BE2C (cell line): ENCODE data around the gene MYL5.

ENCODE experiments used
- DNase-seq: peaks from one replicate; pipeline ENCODE4 v3.0.0-alpha.2; 2020
- H3K27me3 ChIP-seq: fragments of 250-450 bp; sonication (Bioruptor Pico); 2 replicates; pipeline ENCODE4 v1.5.1; 2020; ENCODE audit warnings: mild to moderate bottlenecking
- H3K36me3 ChIP-seq: fragments of 250-450 bp; sonication (Bioruptor Pico); 2 replicates; pipeline ENCODE4 v1.5.1; 2020; ENCODE audit warnings: mild to moderate bottlenecking
- H3K4me1 ChIP-seq: fragments of 250-450 bp; sonication (Bioruptor Pico); 2 replicates; pipeline ENCODE4 v1.5.1; 2020
- H3K4me3 ChIP-seq: 2 replicates; pipeline ENCODE4 v1.5.1; 2011; ENCODE audit warnings: low read depth, low read length
- H3K9me3 ChIP-seq: fragments of 250-450 bp; sonication (Bioruptor Pico); 2 replicates; pipeline ENCODE4 v1.5.1; 2020
- TF ChIP-seq, protein P1 (sequence below): IDR thresholded peaks from 2 replicates; pipeline ENCODE4 v1.5.1; 2012; ENCODE audit warnings: mild to moderate bottlenecking, low read depth, low read length

Gene MYL5

DNA sequence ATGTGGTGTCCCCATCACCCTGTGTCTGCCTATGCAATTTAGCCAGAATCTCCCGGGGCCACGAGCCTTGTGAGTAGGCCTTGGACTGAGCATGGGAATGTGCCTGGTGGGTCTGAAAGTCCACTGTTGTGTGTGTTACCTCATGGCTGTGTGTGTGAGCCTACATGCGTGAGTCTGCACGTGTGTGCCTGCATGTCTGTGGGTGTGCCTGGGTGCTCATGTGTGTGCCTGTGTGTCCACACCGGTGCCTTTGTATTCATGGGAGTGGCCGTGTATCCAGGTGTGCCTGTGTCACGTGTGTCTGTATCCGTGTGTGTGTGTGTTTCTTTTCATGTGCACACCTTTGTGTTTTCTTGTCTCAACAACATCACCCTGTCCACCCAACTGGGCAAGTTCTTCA, 14.5 kb upstream of the MYL5 start:
- Histone ChIP-seq H3K27me3 (no peaks in the 10 kb centered on the region), H3K4me1 (no peaks in the 10 kb centered on the region), H3K9me3 (no peaks in the 10 kb centered on the region; the same call in 1 of the 2 replicates), H3K36me3 (no peaks in the 10 kb centered on the region), H3K4me3 (no peak overlapping the region)
- TF ChIP-seq, protein P1, sequence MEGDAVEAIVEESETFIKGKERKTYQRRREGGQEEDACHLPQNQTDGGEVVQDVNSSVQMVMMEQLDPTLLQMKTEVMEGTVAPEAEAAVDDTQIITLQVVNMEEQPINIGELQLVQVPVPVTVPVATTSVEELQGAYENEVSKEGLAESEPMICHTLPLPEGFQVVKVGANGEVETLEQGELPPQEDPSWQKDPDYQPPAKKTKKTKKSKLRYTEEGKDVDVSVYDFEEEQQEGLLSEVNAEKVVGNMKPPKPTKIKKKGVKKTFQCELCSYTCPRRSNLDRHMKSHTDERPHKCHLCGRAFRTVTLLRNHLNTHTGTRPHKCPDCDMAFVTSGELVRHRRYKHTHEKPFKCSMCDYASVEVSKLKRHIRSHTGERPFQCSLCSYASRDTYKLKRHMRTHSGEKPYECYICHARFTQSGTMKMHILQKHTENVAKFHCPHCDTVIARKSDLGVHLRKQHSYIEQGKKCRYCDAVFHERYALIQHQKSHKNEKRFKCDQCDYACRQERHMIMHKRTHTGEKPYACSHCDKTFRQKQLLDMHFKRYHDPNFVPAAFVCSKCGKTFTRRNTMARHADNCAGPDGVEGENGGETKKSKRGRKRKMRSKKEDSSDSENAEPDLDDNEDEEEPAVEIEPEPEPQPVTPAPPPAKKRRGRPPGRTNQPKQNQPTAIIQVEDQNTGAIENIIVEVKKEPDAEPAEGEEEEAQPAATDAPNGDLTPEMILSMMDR: no peak
- no peak for DNase-seq

DNA sequence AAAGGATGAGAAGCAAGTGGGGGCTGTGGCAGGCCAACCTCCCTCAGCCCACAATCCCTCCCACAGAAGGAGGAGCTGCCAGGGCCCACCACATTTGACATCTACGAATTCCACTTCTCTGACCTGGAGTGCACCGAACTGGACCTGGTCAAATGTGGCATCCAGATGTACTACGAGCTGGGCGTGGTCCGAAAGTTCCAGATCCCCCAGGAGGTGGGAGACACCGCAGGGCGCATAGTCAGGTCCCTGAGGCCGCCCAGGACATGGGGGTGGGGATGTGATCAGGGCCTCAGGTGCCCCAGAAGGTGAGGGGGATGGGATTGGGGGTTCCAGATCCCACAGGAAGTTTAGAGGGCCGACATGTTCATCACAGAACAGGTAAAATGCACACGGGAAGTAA, 13.9 kb upstream of the MYL5 start:
- Histone ChIP-seq H3K36me3 (no peaks in the 10 kb centered on the region), H3K9me3 (no peaks in the 10 kb centered on the region; the same call in 1 of the 2 replicates), H3K4me3 (no peak overlapping the region), H3K27me3 (no peaks in the 10 kb centered on the region), H3K4me1 (no peaks in the 10 kb centered on the region)
- DNase-seq: no peak
- TF ChIP-seq, protein P1: no peak

DNA sequence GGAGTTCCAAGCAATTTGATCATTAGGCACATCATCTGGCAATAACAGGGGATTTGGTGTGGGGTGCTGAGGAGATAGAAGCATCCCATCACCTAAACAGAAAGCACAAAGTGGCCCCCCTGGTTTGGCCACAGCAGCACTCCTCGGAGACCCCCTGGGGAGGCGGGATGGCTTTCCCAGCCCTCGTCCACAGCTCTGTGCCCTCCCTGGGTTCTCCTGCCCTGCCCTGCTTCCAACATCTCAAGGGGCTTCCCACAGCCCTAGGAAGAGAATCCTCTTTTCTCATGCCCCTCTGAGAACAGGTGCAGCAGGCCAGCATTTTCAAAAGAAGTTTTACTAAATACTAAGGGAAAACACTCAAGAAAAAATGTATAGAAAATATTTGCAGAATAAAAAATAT, 13.1 kb upstream of the MYL5 start:
- H3K4me3 ChIP-seq: no peak overlapping the region
- H3K27me3 ChIP-seq: no peaks in the 10 kb centered on the region
- H3K9me3 ChIP-seq: no peaks in the 10 kb centered on the region; the same call in 1 of the 2 replicates
- TF ChIP-seq, protein P1: no peak
- DNase-seq: no peak
- no peaks in the 10 kb centered on the region for H3K4me1 ChIP-seq
- no peaks in the 10 kb centered on the region for H3K36me3 ChIP-seq

DNA sequence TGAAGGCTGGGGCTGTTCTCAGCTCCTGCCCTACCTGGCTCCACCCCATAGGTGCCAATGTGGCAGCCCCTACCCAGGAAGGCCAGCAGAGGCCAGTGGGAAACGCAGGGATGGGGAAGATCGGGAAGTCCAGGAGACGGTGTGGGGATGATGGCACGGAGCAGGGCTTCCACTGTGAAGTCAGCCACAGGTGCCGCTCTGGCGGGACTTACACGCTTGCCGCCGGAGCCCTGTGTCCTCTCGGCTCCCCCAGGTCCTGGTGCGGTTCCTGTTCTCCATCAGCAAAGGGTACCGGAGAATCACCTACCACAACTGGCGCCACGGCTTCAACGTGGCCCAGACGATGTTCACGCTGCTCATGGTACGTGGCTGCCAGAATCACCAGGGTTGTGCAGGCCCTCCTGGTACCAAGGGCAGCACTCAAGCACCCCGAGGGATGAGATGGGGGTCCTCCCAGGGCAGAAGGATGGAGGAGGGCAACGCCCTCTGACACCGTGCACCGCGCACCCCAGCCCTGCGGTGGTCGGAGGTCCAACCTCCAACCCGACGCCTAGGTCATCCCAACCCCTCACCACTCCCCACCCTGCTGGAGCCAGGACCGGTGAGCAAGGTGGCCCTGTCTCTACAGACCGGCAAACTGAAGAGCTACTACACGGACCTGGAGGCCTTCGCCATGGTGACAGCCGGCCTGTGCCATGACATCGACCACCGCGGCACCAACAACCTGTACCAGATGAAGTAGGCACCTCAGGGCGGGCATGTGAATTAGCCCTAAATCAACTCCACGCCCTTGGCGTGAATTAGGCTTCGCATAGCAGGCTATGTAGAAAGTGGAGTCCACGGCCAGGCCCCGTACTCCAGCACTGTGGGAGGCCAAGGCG, 12.2 kb upstream of the MYL5 start:
- Histone ChIP-seq H3K9me3 (no peaks in the 10 kb centered on the region), H3K4me1 (no peaks in the 10 kb centered on the region), H3K4me3 (no peak overlapping the region), H3K36me3 (no peaks in the 10 kb centered on the region), H3K27me3 (no peaks in the 10 kb centered on the region)
- TF ChIP-seq, protein P1: no peak
- DNase-seq: no peak

DNA sequence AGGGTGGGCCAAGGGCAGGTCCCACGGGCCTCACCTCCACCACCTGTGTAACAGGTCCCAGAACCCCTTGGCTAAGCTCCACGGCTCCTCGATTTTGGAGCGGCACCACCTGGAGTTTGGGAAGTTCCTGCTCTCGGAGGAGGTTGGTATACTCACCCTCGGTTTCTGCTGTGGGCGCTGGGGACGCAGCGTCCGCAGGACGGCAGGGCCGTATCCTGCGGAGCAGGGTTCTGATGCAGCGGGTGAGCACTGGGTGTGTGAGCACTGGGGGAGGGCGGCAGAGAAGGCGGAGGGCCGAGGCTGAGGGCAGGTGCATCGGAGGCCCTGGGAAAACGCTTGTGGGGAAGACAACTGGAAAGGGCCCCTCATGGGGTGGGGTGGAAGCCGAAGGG, 11.3 kb upstream of the MYL5 start:
- Histone ChIP-seq H3K36me3 (no peaks in the 10 kb centered on the region), H3K4me1 (no peaks in the 10 kb centered on the region), H3K9me3 (no peaks in the 10 kb centered on the region), H3K4me3 (peak overlapping the region; percentile 65), H3K27me3 (no peaks in the 10 kb centered on the region)
- no peak for DNase-seq
- TF ChIP-seq, protein P1: no peak
